ENCODE measurements around the gene MYO15A.
A peak's percentile ranks its signal among the peaks of the same experiment; 100 is the strongest.

The MYO15A gene, protein sequence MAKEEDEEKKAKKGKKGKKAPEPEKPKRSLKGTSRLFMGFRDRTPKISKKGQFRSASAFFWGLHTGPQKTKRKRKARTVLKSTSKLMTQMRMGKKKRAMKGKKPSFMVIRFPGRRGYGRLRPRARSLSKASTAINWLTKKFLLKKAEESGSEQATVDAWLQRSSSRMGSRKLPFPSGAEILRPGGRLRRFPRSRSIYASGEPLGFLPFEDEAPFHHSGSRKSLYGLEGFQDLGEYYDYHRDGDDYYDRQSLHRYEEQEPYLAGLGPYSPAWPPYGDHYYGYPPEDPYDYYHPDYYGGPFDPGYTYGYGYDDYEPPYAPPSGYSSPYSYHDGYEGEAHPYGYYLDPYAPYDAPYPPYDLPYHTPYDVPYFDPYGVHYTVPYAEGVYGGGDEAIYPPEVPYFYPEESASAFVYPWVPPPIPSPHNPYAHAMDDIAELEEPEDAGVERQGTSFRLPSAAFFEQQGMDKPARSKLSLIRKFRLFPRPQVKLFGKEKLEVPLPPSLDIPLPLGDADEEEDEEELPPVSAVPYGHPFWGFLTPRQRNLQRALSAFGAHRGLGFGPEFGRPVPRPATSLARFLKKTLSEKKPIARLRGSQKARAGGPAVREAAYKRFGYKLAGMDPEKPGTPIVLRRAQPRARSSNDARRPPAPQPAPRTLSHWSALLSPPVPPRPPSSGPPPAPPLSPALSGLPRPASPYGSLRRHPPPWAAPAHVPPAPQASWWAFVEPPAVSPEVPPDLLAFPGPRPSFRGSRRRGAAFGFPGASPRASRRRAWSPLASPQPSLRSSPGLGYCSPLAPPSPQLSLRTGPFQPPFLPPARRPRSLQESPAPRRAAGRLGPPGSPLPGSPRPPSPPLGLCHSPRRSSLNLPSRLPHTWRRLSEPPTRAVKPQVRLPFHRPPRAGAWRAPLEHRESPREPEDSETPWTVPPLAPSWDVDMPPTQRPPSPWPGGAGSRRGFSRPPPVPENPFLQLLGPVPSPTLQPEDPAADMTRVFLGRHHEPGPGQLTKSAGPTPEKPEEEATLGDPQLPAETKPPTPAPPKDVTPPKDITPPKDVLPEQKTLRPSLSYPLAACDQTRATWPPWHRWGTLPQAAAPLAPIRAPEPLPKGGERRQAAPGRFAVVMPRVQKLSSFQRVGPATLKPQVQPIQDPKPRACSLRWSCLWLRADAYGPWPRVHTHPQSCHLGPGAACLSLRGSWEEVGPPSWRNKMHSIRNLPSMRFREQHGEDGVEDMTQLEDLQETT (N-terminal part only)

DNA sequence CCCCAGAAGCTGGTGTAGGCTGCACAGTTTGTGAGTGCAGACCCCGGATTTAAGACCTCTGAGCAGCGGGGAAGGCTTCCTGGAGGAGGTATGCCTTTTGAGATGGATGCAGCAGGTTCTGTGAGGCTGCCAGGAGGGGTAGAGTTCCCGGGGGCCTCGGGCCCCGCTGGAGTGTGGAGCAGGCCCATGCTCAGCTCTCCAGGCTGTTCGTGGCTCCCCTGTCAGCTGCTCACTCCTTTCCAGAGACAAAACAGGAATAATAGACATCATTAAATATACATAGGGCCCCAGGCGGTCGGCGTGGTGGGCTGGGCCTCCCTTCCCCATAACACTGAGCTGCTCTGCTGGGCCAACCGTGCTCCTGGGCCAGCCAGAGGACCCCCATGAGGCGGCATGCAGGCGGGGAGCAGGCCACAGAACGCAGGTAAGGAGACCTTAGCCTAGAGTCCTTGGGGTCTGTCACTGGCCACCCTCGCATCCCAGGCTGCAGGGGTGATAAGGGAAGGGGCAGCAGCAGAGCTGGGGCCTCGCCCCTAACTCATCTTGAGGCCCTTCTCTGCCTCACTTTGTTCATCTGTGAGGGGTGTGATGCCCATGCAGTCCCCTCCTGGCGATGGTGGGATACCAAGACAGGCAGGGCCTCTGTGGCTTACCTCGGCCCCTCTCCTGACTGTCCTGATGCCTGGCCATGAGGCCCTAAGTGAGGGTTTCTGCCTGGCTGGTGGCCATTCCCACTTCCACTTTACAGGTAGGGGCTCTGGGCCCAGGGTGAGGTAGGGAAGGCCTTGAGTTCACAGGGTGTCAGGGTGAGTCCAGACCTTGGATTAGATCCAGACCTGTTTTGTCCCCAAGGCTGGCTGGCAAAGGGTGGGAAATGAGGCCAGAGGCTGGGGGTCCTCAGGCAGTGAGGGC, at the start of gene MYO15A:
TSS of gene MYO15A (plus strand) at position 356 of the 912 bp plus-strand sequence. CDS start 10,045 bp downstream, outside the sequence.
- Histone ChIP-seq H3K4me3 (ENCODE audit: low read depth in 1 of 5, low read length in 5 of 5) (no peak within 1 kb of the TSS), H3K36me3 (ENCODE audit: control insufficient read depth in 5 of 5, insufficient read depth in 5 of 5, low read length in 5 of 5) (peaks cover 0 to 39% (median 36%) of the 10 kb centered on the region in 5 donors), H3K9ac (ENCODE audit: low read length in 5 of 5) (no peak within 1 kb of the TSS), H3K27me3 (ENCODE audit: control insufficient read depth in 5 of 5, insufficient read depth in 4 of 5, low read length in 5 of 5) (peaks cover 0 to 1% (median 0%) of the 10 kb centered on the region in 5 donors), H3K27ac (ENCODE audit: low read depth, low read length) (no peak within 1 kb of the TSS), H3K4me1 (ENCODE audit: control insufficient read depth in 5 of 5, insufficient read depth in 5 of 5, low read length in 5 of 5) (no peaks in the 10 kb centered on the region), H3K9me3 (ENCODE audit: control insufficient read depth in 5 of 5, low read length in 5 of 5) (no peaks in the 10 kb centered on the region)

DNA sequence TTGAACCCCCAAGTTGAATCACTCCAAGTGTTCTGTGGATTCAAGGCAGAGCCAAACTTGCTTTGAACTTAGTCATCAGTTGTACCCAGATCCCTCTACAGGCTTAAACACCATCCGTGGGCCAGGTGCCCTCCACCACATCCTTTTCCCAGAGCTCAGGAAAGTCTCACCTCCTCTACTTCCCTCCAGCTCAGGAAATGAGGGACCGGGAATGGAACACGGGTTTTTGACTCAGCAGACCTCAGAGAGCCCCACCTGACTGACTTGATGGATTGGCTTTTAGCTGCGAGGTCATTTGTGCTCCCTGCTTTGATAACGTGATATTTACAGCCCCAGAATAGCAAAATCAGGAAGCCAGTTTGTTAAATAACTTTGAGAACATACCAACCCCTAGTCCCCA, 49.3 kb upstream of the MYO15A start:
- peaks cover 9 to 78% (median 57%) of the 10 kb centered on the region in 5 donors for H3K36me3 ChIP-seq (ENCODE audit: control insufficient read depth in 5 of 5, insufficient read depth in 5 of 5, low read length in 5 of 5)
- no peak overlapping the region for H3K4me3 ChIP-seq (ENCODE audit: low read depth in 1 of 5, low read length in 5 of 5)
- H3K9ac ChIP-seq (ENCODE audit: low read length in 5 of 5), result no peak overlapping the region
- H3K4me1 ChIP-seq (ENCODE audit: control insufficient read depth in 5 of 5, insufficient read depth in 5 of 5, low read length in 5 of 5), result no peaks in the 10 kb centered on the region
- no peak overlapping the region for H3K27ac ChIP-seq (ENCODE audit: low read depth, low read length)
- no peaks in the 10 kb centered on the region for H3K9me3 ChIP-seq (ENCODE audit: control insufficient read depth in 5 of 5, low read length in 5 of 5)
- H3K27me3 ChIP-seq (ENCODE audit: control insufficient read depth in 5 of 5, insufficient read depth in 4 of 5, low read length in 5 of 5), result no peaks in the 10 kb centered on the region

DNA sequence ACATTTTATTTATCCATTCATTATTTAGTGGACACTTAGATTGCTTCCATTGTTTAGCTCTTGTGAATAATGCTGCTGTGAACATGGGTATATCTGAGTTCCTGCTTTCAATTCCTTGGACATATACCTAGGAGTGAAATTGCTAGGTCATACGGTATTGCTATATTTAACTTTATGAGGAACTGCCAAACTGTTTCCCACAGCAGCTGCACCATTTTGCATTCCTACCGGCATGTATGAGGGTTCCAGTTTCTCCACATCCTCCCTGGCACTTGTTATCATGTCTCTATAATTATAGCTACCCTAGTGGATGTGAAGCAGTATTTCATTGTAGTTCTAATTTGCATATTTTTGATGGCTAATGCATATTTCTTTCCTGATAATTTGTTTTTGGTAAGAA, 44.5 kb upstream of the MYO15A start:
- Histone ChIP-seq H3K36me3 (ENCODE audit: control insufficient read depth in 5 of 5, insufficient read depth in 5 of 5, low read length in 5 of 5) (peaks cover 5 to 70% (median 49%) of the 10 kb centered on the region in 5 donors), H3K4me1 (ENCODE audit: control insufficient read depth in 5 of 5, insufficient read depth in 5 of 5, low read length in 5 of 5) (no peaks in the 10 kb centered on the region), H3K27me3 (ENCODE audit: control insufficient read depth in 5 of 5, insufficient read depth in 4 of 5, low read length in 5 of 5) (no peaks in the 10 kb centered on the region), H3K9me3 (ENCODE audit: control insufficient read depth in 5 of 5, low read length in 5 of 5) (no peaks in the 10 kb centered on the region), H3K4me3 (ENCODE audit: low read depth in 1 of 5, low read length in 5 of 5) (no peak overlapping the region), H3K9ac (ENCODE audit: low read length in 5 of 5) (no peak overlapping the region), H3K27ac (ENCODE audit: low read depth, low read length) (no peak overlapping the region)

DNA sequence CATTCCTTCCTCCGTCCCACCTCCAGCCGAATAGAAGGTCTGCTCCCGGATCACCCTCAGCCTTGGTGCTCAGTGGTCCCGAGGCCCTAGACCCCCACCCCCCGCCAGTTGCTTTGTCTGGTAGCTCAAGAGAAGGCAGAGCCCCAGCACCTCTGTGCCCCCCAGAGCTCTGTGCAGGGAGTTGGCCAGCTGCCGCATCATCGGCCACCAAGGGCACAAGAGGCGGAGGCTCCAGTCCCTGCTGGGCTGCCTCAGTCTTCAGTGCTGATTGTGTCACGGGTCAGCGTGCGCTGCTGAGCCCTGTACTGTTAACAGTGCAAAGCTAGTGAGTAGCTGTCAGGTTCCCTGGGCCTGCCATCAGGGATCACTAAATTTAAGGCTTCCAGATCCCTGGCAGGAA, 43.0 kb upstream of the MYO15A start:
- Histone ChIP-seq H3K4me3 (ENCODE audit: low read depth in 1 of 5, low read length in 5 of 5) (no peak overlapping the region), H3K36me3 (ENCODE audit: control insufficient read depth in 5 of 5, insufficient read depth in 5 of 5, low read length in 5 of 5) (peaks cover 5 to 61% (median 42%) of the 10 kb centered on the region in 5 donors), H3K27me3 (ENCODE audit: control insufficient read depth in 5 of 5, insufficient read depth in 4 of 5, low read length in 5 of 5) (no peaks in the 10 kb centered on the region), H3K9ac (ENCODE audit: low read length in 5 of 5) (no peak overlapping the region), H3K4me1 (ENCODE audit: control insufficient read depth in 5 of 5, insufficient read depth in 5 of 5, low read length in 5 of 5) (peaks cover 0 to 2% (median 0%) of the 10 kb centered on the region in 5 donors), H3K27ac (ENCODE audit: low read depth, low read length) (no peak overlapping the region), H3K9me3 (ENCODE audit: control insufficient read depth in 5 of 5, low read length in 5 of 5) (no peaks in the 10 kb centered on the region)

DNA sequence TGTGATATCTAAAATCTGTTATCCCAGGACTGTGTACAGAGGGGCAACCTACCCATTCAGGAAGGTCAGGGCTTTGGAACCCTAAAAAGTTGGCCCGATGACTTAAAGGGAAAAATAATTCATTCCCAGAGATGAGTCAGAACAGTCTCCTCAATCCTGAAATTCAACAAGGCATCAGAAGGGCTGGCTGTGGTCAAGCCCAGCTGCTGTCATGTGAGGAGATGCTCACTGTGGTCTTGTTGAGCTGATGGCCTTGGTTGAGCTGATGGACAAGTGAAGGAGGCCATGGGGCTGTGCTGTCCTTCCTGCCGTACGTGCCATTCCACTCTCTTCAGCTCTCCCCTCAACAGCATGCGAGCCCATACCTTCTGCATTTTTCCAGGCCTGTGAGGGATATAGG, 41.7 kb upstream of the MYO15A start:
- Histone ChIP-seq H3K27me3 (ENCODE audit: control insufficient read depth in 5 of 5, insufficient read depth in 4 of 5, low read length in 5 of 5) (no peaks in the 10 kb centered on the region), H3K4me3 (ENCODE audit: low read depth in 1 of 5, low read length in 5 of 5) (no peak overlapping the region), H3K27ac (ENCODE audit: low read depth, low read length) (no peak overlapping the region), H3K36me3 (ENCODE audit: control insufficient read depth in 5 of 5, insufficient read depth in 5 of 5, low read length in 5 of 5) (peaks cover 4 to 49% (median 32%) of the 10 kb centered on the region in 5 donors), H3K4me1 (ENCODE audit: control insufficient read depth in 5 of 5, insufficient read depth in 5 of 5, low read length in 5 of 5) (peaks cover 0 to 10% (median 6%) of the 10 kb centered on the region in 5 donors), H3K9me3 (ENCODE audit: control insufficient read depth in 5 of 5, low read length in 5 of 5) (no peaks in the 10 kb centered on the region), H3K9ac (ENCODE audit: low read length in 5 of 5) (no peak overlapping the region)

DNA sequence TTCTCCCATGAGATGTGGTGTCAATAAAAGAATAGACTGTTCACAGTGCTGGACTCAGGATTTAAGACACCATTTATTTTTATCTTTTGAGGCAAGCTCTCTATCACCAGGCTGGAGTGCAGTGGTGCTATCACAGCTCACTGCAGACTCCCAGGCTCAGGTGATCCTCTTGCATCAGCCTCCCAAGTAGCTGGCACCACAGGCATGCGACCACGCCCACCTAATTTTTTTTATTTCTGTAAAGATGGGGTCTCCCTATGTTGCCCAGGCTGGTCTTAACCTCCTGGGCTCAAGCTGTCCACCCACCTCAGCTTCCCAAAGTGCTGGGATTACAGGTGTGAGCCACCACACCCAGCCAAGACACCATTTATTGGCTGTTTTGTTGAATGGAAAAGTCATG, 39.5 kb upstream of the MYO15A start:
- Histone ChIP-seq H3K36me3 (ENCODE audit: control insufficient read depth in 5 of 5, insufficient read depth in 5 of 5, low read length in 5 of 5) (peaks cover 0 to 31% (median 22%) of the 10 kb centered on the region in 5 donors), H3K9me3 (ENCODE audit: control insufficient read depth in 5 of 5, low read length in 5 of 5) (no peaks in the 10 kb centered on the region), H3K4me1 (ENCODE audit: control insufficient read depth in 5 of 5, insufficient read depth in 5 of 5, low read length in 5 of 5) (peaks cover 0 to 10% (median 6%) of the 10 kb centered on the region in 5 donors), H3K9ac (ENCODE audit: low read length in 5 of 5) (no peak overlapping the region), H3K27ac (ENCODE audit: low read depth, low read length) (no peak overlapping the region), H3K27me3 (ENCODE audit: control insufficient read depth in 5 of 5, insufficient read depth in 4 of 5, low read length in 5 of 5) (no peaks in the 10 kb centered on the region), H3K4me3 (ENCODE audit: low read depth in 1 of 5, low read length in 5 of 5) (no peak overlapping the region)

DNA sequence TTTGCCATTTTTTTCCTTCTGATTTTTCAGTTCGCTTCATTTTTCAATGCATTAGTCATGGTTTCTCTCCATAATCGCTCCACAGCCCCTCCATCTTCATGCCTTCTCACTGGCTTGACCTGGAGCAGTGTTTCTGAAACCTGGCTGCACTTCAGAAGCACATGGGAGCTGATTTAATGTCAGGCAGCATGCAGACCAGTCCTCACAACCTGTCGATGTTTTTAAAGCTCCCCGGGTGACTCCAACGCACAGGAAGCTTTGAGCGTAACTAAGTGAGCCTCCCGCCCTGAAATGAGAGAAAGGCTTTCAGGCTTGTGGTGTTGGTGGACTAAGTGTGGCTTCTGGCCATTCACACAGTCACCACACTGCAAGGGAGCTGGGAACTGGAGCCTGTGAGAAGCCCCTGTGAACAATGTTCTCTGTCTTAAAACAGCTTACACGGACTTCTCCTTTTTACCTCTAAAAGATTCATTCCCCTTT, 37.7 kb upstream of the MYO15A start:
- Histone ChIP-seq H3K9me3 (ENCODE audit: control insufficient read depth in 5 of 5, low read length in 5 of 5) (no peaks in the 10 kb centered on the region), H3K4me3 (ENCODE audit: low read depth in 1 of 5, low read length in 5 of 5) (peak overlapping the region; percentile 24 to 62 (median 50)), H3K27me3 (ENCODE audit: control insufficient read depth in 5 of 5, insufficient read depth in 4 of 5, low read length in 5 of 5) (peaks cover 0 to 6% (median 0%) of the 10 kb centered on the region in 5 donors), H3K9ac (ENCODE audit: low read length in 5 of 5) (peak overlapping the region in 1 of 5 donors; percentile 56), H3K36me3 (ENCODE audit: control insufficient read depth in 5 of 5, insufficient read depth in 5 of 5, low read length in 5 of 5) (peaks cover 0 to 13% (median 8%) of the 10 kb centered on the region in 5 donors), H3K27ac (ENCODE audit: low read depth, low read length) (no peak overlapping the region), H3K4me1 (ENCODE audit: control insufficient read depth in 5 of 5, insufficient read depth in 5 of 5, low read length in 5 of 5) (peaks cover 0 to 10% (median 6%) of the 10 kb centered on the region in 5 donors)

DNA sequence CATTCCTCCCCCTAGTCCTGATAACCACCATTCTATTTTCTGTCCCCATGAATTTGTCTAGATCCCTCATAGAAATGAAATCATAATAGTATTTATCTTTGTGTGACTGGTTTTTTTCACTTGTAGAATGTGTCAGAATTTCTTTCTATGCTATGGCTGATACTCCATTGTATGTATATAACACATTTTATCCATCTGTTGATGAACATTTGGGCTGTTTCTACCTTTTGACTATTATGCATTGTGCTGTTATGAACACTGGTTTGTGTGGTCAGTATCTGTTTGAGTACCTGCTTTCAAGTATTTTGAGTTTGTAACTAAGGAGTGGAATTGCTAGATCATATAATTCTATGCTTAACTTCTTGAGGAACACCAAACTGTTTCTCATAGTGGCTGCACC, 36.8 kb upstream of the MYO15A start:
- no peaks in the 10 kb centered on the region for H3K9me3 ChIP-seq (ENCODE audit: control insufficient read depth in 5 of 5, low read length in 5 of 5)
- H3K27ac ChIP-seq (ENCODE audit: low read depth, low read length), result no peak overlapping the region
- H3K4me3 ChIP-seq (ENCODE audit: low read depth in 1 of 5, low read length in 5 of 5), result no peak overlapping the region
- no peak overlapping the region for H3K9ac ChIP-seq (ENCODE audit: low read length in 5 of 5)
- H3K4me1 ChIP-seq (ENCODE audit: control insufficient read depth in 5 of 5, insufficient read depth in 5 of 5, low read length in 5 of 5), result peaks cover 0 to 10% (median 6%) of the 10 kb centered on the region in 5 donors
- H3K27me3 ChIP-seq (ENCODE audit: control insufficient read depth in 5 of 5, insufficient read depth in 4 of 5, low read length in 5 of 5), result peaks cover 0 to 6% (median 0%) of the 10 kb centered on the region in 5 donors
- H3K36me3 ChIP-seq (ENCODE audit: control insufficient read depth in 5 of 5, insufficient read depth in 5 of 5, low read length in 5 of 5), result peaks cover 0 to 5% (median 4%) of the 10 kb centered on the region in 5 donors
